DMS153 treated with DMSO at 0.1 percent for 48 hours (cell line): ENCODE results near the gene DERL2.

ENCODE experiments used
- DNase-seq: peaks from one replicate; lab custom pipeline; 2025; ENCODE audit not compliant: unreplicated experiment; lab: John Stamatoyannopoulos, UW

The DERL2 gene

DNA sequence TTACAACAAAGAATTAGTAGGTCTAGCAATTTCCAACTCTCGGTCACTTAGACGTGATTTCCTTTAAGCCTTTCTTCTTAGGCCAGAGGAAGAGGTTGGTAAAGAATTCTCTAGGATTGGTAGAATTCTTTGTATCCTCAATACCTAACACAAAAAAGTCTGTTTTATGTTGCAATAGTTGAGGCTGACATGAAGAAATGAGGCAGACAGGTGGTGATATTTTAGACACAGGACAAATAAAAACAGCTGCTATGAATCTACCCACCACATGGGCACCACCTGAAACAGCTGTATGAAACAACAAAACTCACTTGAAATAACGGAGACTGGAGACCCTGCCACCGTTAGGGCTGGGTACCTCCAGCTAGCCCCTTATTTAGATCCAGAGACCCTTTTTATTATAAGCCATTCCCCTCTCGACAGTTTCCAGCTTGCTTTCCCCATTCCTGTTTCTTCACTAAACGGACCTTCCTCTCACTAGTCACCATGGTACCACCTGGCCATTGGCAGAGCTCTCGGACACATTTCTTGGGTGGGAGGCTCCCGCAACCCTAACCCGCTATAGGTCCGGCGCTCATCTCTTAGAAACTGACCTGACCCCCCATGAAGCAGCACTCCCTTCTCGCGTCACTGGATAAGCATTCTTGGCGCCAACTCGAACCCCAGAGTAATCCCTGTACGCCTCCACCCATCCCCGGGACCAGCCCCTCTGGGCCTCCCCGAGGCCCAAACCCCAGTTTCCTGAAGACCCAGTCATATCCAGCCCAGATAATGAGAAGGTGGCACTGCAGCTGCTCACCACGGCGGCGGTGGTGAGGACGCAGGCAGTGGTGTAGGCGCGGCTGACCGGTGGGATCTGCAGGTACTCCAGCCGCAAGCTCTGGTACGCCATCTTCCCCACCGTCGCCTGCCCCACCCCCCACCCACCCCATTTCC lies at the start of gene DERL2:
TSS of gene DERL2 (minus strand) at position 909 of the 936 bp plus-strand sequence. CDS start at position 892, 17 bp downstream.
- no peak for DNase-seq

DNA sequence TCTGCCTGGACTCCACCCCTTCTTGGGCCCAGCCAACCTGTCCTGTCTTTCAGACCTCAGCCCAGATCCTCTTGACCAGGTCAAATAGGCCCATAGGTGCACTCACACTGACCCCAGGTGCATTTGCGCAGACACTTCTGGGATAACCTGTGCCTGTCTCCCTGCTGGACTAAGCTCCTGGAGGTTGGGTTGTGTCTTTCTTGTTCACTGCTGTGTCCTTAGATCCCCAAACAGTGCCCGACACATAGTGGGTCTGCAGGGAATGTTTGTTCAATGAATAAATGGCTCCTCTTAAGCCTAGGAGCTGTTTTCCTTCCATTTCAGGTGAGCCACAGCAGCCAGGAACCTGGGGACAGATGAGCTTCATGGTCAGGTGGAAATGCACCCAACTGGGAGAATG lies 49.5 kb upstream of the DERL2 start:
- DNase-seq = no peak

DNA sequence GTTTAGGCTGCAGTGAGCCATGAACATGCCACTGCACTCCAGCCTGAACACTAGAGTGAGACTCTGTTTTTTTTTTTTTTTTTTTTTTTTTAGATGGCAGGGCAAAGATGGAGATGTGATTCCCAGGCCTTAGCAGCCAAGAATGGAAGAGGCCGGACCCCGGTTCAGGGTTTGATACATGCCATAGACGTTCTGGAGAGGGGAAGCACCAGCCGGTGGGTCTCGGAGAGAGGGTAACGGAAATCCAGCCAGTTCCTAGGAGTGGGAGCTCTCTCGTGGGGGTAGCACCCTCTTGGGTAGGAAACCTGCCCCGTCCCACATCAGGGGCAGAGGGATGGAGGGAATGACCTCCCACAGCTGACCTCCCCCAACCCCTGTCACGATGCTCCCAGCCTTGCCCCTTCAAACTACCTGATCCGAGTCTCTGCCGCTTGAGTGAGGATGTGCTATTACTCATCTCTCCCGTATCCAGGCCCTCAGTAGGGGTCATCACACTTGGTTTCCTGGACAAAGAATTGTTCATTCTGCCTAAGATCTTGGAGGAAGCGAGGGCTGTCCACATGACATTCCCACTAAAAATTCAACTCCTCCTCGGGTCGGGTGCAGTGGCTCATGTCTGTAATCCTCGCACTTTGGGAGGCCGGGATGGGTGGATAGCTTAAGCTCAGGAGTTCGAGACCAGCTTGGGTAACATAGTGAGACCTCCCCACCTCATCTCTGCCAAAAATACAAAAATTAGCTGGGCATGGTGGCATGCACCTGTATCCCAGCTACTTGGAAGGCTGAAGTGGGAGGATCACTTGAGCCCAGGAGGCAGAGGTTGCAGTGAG lies 47.7 kb upstream of the DERL2 start:
- no peak for DNase-seq

DNA sequence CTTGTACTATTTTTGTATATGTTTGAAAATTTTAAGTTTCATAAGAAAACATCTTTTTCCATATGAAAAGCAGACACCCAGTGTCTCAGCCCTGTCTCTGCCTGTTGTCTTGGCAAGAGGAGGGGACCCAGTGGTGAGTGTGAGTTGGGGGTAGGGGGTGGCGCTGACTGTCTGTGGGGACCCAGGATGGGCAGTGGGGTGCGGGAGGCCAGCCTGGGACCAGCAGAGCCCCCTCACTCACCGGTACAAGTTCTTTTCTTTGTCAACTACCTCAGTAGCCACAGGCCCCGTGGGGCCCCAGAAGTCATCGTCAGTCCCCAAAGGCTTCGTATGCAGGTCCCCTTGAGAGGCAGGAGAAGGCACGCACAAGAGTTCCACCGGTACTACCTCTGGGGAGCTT lies 46.6 kb upstream of the DERL2 start:
- DNase-seq = no peak

DNA sequence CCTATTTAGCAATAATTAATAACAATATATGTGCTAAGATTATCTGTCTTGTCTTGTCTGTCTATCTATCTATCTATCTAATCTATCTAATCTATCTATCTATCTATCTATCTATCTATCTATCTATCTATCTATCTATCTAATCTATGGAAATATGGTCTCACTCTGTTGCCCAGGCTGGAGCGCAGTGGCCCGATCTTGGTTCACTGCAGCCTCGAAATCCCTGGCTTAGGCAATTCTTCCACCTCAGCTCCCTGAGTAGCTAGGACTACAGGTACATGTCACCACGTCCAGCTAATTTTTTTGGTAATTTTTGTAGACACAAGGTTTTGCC lies 45.1 kb upstream of the DERL2 start:
- DNase-seq = no peak

DNA sequence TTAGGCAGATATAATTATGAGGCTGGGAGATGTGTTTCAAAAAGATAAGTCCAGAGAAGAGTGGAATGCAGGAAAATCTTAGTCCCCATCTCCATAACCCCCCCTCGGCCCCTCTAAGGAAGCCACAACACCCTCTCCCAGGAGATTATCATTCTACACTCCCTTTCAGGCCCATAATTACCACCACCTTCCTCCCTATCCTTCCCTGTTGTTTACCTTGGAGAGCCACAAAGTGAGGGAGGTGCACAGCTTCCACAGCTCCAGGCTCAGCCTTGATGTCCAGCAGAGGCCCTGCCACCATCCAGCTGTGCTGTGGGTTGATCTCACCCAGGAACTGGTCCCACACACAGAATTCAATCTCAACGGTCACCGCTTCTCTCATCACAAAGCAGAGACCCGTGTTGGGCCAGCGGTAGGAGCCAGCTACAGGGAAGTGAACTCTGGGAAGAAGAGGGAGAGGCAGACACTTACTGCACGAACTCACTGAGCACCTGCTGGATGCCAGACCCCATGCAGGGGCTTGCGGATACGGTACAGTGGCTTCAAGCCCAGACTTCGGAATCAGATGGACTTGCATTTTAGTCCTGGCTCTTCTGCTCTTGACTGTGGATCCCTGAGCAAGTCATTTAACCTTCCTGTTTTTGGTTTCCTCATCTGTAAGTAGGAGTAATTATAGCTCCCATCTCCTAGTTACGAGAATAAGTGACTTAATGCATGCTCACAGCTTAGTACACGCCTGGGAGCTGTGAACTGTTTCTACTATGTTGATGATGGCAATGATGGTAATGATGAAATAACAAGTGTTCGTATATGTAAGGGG lies 44.5 kb upstream of the DERL2 start:
- no peak for DNase-seq

DNA sequence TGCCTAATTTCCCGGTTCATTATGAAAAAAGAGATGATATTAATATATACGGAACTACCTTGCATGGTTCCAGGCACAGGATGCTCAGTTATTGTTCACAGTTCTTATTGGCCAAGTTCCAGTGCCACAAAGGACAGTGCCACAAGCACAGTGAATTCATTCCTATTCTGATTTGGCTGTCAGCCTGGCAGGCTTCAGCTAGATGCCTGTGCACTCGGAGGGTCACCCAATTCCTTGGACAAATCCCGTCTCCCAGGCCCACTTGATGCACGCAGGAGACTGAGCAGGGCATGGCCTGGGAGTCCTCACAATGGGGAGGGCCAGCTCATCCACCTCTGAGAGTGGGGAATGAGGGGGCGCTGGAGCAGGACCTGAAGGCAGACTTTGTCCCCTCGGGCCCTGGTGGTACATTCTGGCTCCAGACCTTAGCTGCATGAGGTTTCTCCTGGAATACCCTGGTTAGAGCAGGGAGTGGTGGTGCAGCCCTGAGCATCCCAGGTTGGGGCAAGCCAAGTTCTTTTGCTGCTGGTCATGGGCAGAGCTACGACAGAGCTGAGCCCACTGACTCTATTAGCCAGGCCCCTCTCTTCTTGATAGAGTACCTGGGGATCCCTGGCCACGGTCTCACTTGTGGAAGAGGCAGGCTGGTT lies 41.7 kb upstream of the DERL2 start:
- no peak for DNase-seq

DNA sequence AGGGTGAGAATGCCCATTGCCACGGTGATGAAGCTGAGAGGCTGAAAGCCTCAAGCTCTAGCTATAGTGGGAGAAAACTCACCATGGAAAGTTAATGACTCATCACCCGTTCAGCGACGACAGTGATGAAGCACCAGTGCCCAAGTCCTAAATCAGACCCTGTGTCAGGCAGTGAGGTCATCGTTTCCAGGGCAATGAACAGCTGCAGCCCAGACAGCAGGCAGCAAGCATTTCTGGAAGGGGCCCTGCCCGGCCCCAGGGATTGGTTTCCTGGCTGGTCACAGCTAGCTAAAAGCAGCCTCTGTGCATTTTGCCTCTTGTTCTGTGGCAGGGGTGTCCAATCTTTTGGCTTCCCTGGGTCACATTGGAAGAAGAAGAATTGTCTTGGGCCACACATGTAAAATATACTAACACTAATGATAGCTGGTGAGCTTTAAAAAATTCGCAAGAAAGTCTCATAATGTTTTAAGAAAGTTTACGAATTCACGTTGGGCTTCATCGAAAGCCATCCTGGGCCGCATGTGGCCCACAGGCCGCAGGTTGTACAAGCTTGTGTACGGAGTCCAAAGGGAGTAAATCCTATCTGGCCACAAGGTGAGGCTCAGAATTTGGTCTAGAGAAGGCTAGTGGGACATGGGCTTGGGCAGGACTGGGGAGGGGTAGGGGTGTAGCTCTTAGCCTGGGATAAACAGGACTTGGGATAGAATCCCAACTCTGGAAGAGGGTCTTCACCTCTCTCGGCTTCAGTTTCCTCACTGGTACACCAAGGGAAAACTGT lies 41.0 kb upstream of the DERL2 start:
- no peak for DNase-seq

DNA sequence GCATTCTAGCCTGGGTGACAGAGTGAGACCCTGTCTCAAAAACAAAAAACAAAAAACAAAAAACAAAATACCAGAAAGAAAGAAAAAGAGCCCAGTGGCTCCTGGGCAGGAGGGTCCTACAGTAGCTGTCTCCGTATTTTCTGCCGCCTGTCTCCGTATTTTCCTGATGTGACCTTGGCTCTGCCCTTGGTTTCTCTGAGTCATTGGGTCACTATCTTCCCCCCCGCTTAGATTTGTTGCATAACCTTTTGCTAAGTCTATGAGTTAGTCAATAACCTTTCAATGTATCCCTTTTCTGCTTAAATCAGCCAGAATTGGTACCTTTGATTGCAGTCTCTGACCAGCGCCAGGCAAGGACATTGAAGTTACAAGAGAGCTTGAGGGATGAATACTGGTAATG lies 37.3 kb upstream of the DERL2 start:
- no peak for DNase-seq

DNA sequence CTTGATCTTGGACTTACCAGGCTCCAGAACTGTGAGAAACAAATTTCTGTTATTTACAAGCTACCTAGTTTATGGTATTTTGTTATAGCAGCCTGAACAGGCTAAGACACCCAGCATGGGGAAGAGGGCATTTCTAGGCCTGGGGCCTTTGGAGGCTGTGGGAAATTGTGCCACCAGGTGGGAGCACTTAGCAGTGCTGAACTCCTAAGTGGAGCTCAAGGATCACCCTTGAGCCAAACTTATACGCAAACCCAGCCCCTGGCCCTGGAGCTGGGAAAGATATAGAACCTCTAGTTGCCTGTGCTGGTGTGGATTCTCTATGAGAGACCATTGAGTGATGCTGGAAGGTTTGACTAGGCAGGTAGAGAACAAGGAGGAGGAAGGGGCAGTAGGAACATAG lies 36.5 kb upstream of the DERL2 start:
- no peak for DNase-seq

DNA sequence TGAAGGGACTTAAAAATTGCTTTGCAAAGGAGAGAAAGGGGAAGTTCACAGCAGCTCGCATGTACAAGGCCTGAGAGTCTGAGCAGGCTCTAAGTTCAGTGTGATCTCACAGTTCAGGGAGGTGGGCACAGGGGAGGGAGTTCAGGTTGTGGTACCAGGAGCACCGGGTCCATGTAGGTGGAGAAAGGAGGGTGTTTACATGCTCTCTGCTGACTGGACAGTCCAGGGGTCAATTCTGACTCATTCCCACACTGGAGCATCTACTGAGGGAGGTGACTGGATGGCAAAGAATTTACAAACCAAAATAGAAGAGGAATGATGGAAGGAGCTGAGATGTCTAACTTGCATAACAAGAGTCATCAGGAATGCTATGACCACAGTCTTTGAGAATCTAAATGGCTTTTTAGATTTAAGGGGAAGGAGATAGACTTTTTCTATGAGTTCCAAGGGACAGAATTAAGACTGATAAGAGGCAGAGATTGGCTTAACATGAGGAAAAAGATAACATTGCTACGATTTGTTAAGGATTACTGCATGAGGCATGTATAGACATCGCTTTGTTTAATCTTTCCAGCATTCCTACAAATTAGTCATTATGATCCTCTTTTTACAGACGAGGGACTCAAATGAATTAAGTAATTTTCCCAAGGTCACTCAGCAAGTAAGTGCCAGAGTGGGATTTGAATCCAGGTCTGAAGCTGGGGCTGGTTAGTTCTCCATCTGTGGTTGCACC lies 30.2 kb upstream of the DERL2 start:
- no peak for DNase-seq

DNA sequence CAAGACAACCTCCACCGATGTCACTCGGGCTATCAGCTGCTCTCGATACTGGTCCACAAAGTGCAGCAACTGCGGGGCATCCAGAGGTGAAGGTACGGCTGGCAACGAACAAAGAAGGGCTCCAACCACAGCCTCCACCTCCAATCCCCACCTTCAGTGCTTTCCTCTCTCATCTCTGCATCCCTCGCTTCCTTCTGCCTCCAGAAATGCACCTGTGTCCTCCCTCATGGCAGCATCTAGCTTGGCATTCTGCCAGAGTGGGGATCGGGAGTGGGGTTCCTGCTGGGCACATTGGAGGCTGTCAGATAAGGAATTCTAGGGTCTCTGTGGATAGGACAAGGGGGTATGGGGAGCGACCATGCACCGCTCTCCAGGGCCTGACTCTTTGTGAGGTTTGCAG lies 29.0 kb upstream of the DERL2 start:
- no peak for DNase-seq

DNA sequence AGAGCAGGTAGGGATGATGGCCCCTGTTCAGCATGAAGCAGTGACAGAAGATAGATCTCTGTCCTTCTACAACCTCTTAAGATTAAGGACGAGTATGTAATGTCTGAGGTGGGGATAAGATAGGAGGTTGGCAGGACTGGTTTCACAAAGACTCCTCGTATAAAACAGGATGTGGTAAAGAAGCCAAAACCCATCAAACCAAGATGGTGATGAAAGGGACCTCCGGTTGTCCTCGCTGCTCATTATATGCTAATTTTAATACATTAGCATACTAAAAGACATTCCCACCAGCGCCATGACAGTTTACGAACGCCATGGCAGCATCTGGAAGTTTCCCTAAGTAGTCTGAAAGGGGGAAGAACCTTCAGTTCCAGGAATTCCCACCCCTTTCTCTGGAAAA lies 27.6 kb upstream of the DERL2 start:
- no peak for DNase-seq

DNA sequence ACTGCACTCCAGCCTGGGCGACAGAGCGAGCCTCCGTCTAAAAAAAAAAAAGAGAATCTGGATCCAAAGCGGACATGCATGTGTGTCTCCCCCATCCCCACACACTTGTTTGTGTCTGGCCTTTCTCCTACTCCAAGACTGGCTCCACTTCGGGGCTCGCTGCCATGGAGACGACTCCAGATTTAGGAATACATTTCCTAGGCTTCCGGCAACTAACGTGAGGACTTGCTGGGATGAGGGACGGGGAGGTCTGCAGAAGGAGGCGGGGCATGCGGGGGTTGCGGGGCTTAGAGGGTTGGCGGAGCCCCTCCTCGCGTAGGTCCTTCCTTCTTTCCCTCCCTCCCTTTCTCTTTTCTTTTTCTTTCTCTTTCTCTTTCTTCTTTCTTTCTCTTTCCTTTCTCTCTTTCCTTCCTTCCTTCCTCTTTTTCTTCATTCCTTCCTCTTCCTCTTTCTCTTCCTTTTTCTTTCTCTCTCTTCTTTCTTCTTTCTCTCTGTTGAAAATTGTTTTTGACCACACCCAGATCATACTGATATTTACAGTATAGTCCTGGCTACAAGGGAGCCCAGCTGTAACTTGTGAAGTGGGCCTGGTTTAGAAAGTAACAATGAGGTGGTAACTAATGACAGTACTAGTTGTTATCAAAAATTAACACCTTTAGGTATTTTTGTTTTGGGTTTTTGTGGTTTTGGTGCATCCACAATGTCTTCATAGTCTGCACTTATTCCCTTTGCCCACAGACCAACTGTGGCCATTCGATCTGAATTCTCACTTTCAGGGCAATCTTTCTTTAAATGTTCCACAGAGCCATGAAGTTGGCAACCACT lies 25.6 kb upstream of the DERL2 start:
- no peak for DNase-seq

DNA sequence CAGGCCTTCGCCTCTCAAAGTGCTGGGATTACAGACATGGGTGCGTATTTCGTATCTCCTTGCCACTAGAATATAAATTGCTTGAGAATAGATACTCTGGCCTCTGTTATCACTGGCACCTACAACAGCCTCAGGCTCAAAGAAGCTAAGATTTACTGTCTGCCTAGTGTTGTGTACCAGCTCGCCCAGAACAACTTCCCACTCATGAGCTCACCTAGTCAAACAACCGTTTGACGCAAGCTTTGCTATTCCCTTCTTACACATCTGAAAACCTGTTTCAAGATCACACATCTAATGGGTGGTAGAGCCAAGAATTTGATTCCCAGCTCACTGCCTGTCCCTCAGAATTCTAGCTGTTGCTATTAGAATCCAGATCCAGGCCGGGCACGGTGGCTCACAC lies 24.8 kb upstream of the DERL2 start:
- DNase-seq = no peak

DNA sequence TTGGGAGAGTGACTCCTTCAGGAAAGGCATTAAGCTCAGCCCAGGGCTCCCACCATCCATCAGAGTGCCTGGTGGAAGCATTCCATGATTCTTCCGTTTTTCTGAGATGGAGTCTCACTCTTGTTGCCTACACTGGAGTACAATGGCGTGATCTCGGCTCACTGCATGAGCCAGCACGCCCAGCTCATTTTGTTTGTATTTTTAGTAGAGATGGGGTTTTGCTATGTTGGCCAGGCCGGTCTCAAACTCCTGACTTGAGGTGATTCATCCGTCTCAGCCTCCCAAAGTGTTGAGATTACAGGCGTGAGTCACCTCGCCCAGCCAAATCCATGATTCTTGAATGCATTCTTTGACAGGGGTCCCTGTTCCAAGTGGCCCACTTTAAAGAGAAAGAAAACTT lies 23.5 kb upstream of the DERL2 start:
- no peak for DNase-seq

DNA sequence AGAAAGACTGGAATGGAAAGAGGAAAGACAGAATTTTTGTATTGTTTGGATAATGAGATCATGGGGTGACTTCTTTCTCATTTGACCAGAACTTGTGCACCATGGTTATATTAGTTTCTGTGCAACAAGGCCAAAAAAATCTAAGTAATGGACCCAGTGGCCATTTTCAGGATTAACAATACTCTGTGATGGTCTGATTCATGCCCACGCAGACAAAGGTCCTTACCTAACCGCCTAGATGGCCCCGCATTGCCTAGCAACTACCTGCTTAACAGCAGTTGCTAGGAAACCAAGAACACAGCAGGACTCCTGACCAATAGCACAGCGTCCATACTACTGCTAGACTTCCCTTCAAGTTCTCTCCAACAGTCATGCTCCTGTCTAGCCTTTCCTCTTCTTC lies 22.8 kb upstream of the DERL2 start:
- no peak for DNase-seq

DNA sequence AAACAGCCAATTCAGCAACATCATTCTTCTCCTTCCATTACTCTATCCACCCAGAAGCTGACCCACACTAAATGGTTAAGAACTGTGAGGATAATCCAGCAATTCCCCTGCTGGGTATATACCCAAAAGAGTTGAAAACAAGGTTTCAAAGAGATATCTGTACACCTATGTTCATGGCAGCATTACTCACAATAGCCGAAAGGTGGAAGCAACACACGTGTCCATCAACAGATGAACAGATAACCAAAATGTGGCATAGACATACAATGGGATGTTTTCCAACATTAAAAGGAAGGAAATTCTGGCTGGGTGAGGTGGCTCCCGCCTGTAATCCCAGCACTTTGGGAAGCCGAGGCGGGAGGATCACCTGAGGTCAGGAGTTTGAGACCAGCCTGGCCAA lies 20.3 kb upstream of the DERL2 start:
- DNase-seq = no peak

DNA sequence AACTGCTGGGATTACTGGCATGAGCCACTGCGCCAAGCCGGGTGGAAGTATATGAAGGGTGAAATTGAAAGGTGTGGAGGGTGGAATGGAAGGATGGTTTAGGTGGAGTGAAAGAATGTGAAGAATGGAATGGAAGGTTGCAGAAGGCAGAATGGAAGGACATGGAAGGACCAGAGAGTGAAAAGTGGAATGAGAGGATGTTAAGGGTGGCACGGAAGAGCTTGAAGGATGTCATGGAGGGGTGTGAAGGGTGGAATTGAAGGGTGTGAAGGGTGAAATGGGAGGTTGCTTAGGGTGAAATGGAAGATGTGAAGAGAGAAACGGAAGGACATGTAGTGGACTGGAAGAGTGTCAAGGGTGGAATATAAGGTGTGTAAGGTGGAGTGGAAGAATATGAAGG lies 16.6 kb upstream of the DERL2 start:
- no peak for DNase-seq
